GM19372 (cell line): ENCODE measurements around the gene RBM10.

Source experiments
- ATAC-seq: cut with Tn5 transposase; IDR thresholded peaks from one replicate; pipeline ENCODE4 v1.9.1; 2021; ENCODE audit warnings: mild to moderate bottlenecking, low read depth, moderate library complexity; ENCODE audit not compliant: unreplicated experiment

Gene RBM10

GRCh38 chrX:47174846-47175587, 30.0 kb downstream of the RBM10 start:
- no peak for ATAC-seq

GRCh38 chrX:47175588-47175980, 30.6 kb downstream of the RBM10 start:
- no peak for ATAC-seq

- no peak for ATAC-seq
These were observed 31.2 kb downstream of the RBM10 start for GRCh38 chrX:47176101-47176740.

GRCh38 chrX:47177079-47177478, 32.1 kb downstream of the RBM10 start:
- ATAC-seq = no peak

GRCh38 chrX:47178337-47178736, 33.3 kb downstream of the RBM10 start:
- no peak for ATAC-seq

- no peak for ATAC-seq
These were observed 34.4 kb downstream of the RBM10 start for GRCh38 chrX:47179221-47179927.

- no peak for ATAC-seq
These were observed 34.9 kb downstream of the RBM10 start for GRCh38 chrX:47179928-47180255.

GRCh38 chrX:47180346-47180745, 35.3 kb downstream of the RBM10 start:
- no peak for ATAC-seq

- no peak for ATAC-seq
These were observed 36.3 kb downstream of the RBM10 start for GRCh38 chrX:47181301-47181700.

GRCh38 chrX:47182106-47182700, 37.2 kb downstream of the RBM10 start:
- ATAC-seq = no peak

GRCh38 chrX:47184486-47184885, 39.5 kb downstream of the RBM10 start:
- ATAC-seq = no peak

GRCh38 chrX:47185241-47185640, 40.2 kb downstream of the RBM10 start:
- ATAC-seq = no peak

- no peak for ATAC-seq
These were observed 41.2 kb downstream of the RBM10 start for GRCh38 chrX:47186096-47186740.

GRCh38 chrX:47187106-47187677, 42.2 kb downstream of the RBM10 start:
- no peak for ATAC-seq

- ATAC-seq = no peak
These were observed 44.9 kb downstream of the RBM10 start for GRCh38 chrX:47189906-47190305.

GRCh38 chrX:47190445-47191269, 45.6 kb downstream of the RBM10 start:
- ATAC-seq = peak; percentile 77

GRCh38 chrX:47191331-47191730, 46.3 kb downstream of the RBM10 start:
- no peak for ATAC-seq

- ATAC-seq = no peak
These were observed 46.9 kb downstream of the RBM10 start for GRCh38 chrX:47191806-47192401.

- peak; percentile 45 for ATAC-seq
These were observed 48.6 kb downstream of the RBM10 start, which contains the start of gene UBA1 for GRCh38 chrX:47193475-47194193. Gene UBA1 (plus strand): TSS chrX:47193829. CDS start chrX:47198803, 4,974 bp downstream.
